ENCODE data around the gene IL3. TPM values are rescaled to one million over a fixed set of nuclear protein-coding genes. Genes with fewer than 3 reads are reported as not detected.
A peak's percentile ranks its signal among the peaks of the same experiment; 100 is the strongest.
"Not testable (repeated sequence)": the region's sequence is repeated elsewhere in the genome, so short reads cannot be mapped to it uniquely, and the experiment has no call there.

IL3 gene
- total RNA-seq, 1 donor from 2014 or later: not detected

GRCh38 chr5:132093271-132093670 is 32.8 kb downstream of the IL3 start:
- DNase-seq (ENCODE audit: low spot score): no peak

- no peak for DNase-seq (ENCODE audit: low spot score)
These were observed 34.1 kb downstream of the IL3 start for GRCh38 chr5:132094393-132095076.

- DNase-seq (ENCODE audit: low spot score): no peak
These were observed 34.6 kb downstream of the IL3 start for GRCh38 chr5:132095077-132095410.

- DNase-seq (ENCODE audit: low spot score): no peak
These were observed 35.0 kb downstream of the IL3 start for GRCh38 chr5:132095424-132095972.

GRCh38 chr5:132096904-132097303 is 36.4 kb downstream of the IL3 start:
- no peak for DNase-seq (ENCODE audit: low spot score)

- DNase-seq (ENCODE audit: low spot score): no peak
These were observed 37.7 kb downstream of the IL3 start for GRCh38 chr5:132098151-132098594.

- DNase-seq (ENCODE audit: low spot score): no peak
These were observed 38.2 kb downstream of the IL3 start for GRCh38 chr5:132098621-132099020.

GRCh38 chr5:132099076-132099748 is 38.8 kb downstream of the IL3 start:
- no peak for DNase-seq (ENCODE audit: low spot score)

GRCh38 chr5:132099905-132100304 is 39.5 kb downstream of the IL3 start:
- no peak for DNase-seq (ENCODE audit: low spot score)

- no peak for DNase-seq (ENCODE audit: low spot score)
These were observed 40.3 kb downstream of the IL3 start for GRCh38 chr5:132100672-132101261.

GRCh38 chr5:132101385-132101880 is 41.0 kb downstream of the IL3 start:
- DNase-seq (ENCODE audit: low spot score): no peak

- DNase-seq (ENCODE audit: low spot score): no peak
These were observed 41.7 kb downstream of the IL3 start for GRCh38 chr5:132102101-132102701.

- no peak for DNase-seq (ENCODE audit: low spot score)
These were observed 42.5 kb downstream of the IL3 start for GRCh38 chr5:132102944-132103331.

- DNase-seq (ENCODE audit: low spot score): peak; percentile 62
These were observed 43.0 kb downstream of the IL3 start for GRCh38 chr5:132103332-132103951.

- no peak for DNase-seq (ENCODE audit: low spot score)
These were observed 43.5 kb downstream of the IL3 start for GRCh38 chr5:132103969-132104391.

GRCh38 chr5:132104556-132104955 is 44.1 kb downstream of the IL3 start:
- no peak for DNase-seq (ENCODE audit: low spot score)

- DNase-seq (ENCODE audit: low spot score): no peak
These were observed 45.2 kb downstream of the IL3 start for GRCh38 chr5:132105688-132106087.

- DNase-seq (ENCODE audit: low spot score): not testable (repeated sequence)
These were observed 48.0 kb downstream of the IL3 start for GRCh38 chr5:132108495-132108894.

- not testable (repeated sequence) for DNase-seq (ENCODE audit: low spot score)
These were observed 48.5 kb downstream of the IL3 start for GRCh38 chr5:132108957-132109356.

GRCh38 chr5:132109494-132110053 is 49.1 kb downstream of the IL3 start:
- DNase-seq (ENCODE audit: low spot score): no peak

GRCh38 chr5:132110195-132110594 is 49.7 kb downstream of the IL3 start:
- DNase-seq (ENCODE audit: low spot score): no peak
